ENCODE measurements around the gene KIAA1614.

Gene KIAA1614

GRCh38 chr1:180908074-180908765 lies 4.5 kb upstream of the KIAA1614 start:
- no peak for DNase-seq (ENCODE audit: low read depth)

- DNase-seq (ENCODE audit: low read depth): no peak
Observed at GRCh38 chr1:180909005-180909414, 3.7 kb upstream of the KIAA1614 start.

- DNase-seq (ENCODE audit: low read depth): no peak
Observed at GRCh38 chr1:180909462-180909976, 3.2 kb upstream of the KIAA1614 start.

GRCh38 chr1:180911640-180912191 lies 981 bp upstream of the KIAA1614 start:
- DNase-seq (ENCODE audit: low read depth): no peak

- DNase-seq (ENCODE audit: low read depth): no peak
Observed at GRCh38 chr1:180912211-180912800, 391 bp upstream of the KIAA1614 start.

GRCh38 chr1:180915426-180915965 lies 2.8 kb downstream of the KIAA1614 start:
- DNase-seq (ENCODE audit: low read depth): no peak

- no peak for DNase-seq (ENCODE audit: low read depth)
Observed at GRCh38 chr1:180916012-180916770, 3.5 kb downstream of the KIAA1614 start.

GRCh38 chr1:180916771-180917170 lies 4.1 kb downstream of the KIAA1614 start:
- no peak for DNase-seq (ENCODE audit: low read depth)

- no peak for DNase-seq (ENCODE audit: low read depth)
Observed at GRCh38 chr1:180917306-180918065, 4.8 kb downstream of the KIAA1614 start.

- no peak for DNase-seq (ENCODE audit: low read depth)
Observed at GRCh38 chr1:180918519-180918918, 5.8 kb downstream of the KIAA1614 start.

GRCh38 chr1:180919183-180919700 lies 6.5 kb downstream of the KIAA1614 start:
- DNase-seq (ENCODE audit: low read depth): no peak

GRCh38 chr1:180920193-180920592 lies 7.5 kb downstream of the KIAA1614 start:
- DNase-seq (ENCODE audit: low read depth): no peak

GRCh38 chr1:180920702-180921101 lies 8.0 kb downstream of the KIAA1614 start:
- DNase-seq (ENCODE audit: low read depth): no peak

GRCh38 chr1:180921386-180921785 lies 8.7 kb downstream of the KIAA1614 start:
- DNase-seq (ENCODE audit: low read depth): no peak

GRCh38 chr1:180921891-180922630 lies 9.4 kb downstream of the KIAA1614 start:
- DNase-seq (ENCODE audit: low read depth): no peak

- no peak for DNase-seq (ENCODE audit: low read depth)
Observed at GRCh38 chr1:180922631-180923015, 9.9 kb downstream of the KIAA1614 start.

GRCh38 chr1:180923021-180923841 lies 10.5 kb downstream of the KIAA1614 start:
- DNase-seq (ENCODE audit: low read depth): no peak

- peak; percentile 54 for DNase-seq (ENCODE audit: low read depth)
Observed at GRCh38 chr1:180923887-180924286, 11.2 kb downstream of the KIAA1614 start.

GRCh38 chr1:180924939-180925338 lies 12.2 kb downstream of the KIAA1614 start:
- DNase-seq (ENCODE audit: low read depth): no peak

All from CMK (cell line).